Activated CD8-positive, alpha-beta memory T cell treated with anti-CD3 and anti-CD28 coated beads, Interleukin-2, amount 50 U/mL, for 24 hours (primary cell): ENCODE measurements around the gene WFDC12.
A peak's percentile ranks its signal among the peaks of the same experiment; 100 is the strongest.
"Not testable (repeated sequence)": the region's sequence is repeated elsewhere in the genome, so short reads cannot be mapped to it uniquely, and the experiment has no call there.

Source experiments
- DNase-seq: peaks from one replicate; pipeline ENCODE4 v3.0.0-alpha.2; 2020; ENCODE audit errors: extremely low read depth

Gene WFDC12, protein sequence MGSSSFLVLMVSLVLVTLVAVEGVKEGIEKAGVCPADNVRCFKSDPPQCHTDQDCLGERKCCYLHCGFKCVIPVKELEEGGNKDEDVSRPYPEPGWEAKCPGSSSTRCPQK

DNA sequence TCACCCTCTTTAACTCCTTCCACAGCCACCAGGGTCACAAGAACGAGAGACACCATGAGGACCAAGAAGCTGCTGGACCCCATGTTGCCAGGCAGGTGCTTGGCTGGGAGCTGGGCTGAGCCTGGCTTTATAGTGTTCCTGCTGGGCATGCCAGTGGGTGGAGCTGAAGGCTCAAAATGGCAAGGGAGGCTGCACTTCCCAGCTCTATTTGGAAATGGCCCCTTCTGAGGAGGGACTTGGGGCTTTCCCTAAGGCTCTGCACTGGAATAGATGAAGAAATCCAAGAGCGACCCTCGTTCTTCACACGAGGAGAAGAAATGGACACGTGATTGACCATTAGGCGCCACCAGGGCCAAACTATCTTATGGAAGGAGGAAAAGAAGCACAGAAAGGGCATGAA, at the start of gene WFDC12:
WFDC12 (minus strand) TSS at position 101 of the 400 bp plus-strand sequence; CDS start at position 83, 18 bp downstream.
- no peak for DNase-seq

DNA sequence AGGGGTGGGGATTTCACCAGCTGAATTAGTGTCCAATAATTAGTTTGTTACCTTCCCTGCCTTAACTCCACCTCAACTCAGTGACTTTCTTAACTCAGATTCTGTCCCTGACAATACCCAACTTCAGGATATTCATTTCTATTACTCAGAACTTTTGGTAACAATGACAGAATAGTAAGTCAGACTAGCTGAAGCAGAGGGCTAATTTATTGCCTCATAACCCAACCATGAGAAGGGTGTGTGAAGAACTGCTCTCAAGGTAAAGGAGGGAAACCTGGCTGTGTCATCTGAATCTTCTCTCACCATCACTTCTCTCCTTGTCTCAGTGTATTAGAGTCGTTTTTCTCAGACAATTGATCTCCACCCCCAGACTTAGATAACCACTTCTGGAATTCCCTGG, 49.3 kb upstream of the WFDC12 start:
- DNase-seq = no peak

DNA sequence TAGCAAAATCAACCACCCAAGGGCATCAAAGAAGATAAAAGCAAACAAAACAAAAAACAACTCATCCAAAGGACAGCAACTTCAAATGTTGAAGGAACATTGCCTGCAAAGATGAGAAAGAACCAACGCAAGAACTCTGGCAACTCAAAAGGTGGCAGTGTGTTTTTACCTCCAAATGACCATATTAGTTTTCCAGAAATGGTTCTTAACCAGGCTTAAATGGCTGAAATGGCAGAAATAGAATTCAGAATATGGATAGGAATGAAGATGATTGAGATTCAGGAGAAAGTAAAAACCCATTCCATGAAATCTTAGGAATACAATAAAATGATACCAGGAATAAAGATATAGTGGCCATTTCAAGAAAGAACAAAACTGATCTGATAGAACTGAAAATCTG, 40.6 kb upstream of the WFDC12 start:
- DNase-seq = no peak

DNA sequence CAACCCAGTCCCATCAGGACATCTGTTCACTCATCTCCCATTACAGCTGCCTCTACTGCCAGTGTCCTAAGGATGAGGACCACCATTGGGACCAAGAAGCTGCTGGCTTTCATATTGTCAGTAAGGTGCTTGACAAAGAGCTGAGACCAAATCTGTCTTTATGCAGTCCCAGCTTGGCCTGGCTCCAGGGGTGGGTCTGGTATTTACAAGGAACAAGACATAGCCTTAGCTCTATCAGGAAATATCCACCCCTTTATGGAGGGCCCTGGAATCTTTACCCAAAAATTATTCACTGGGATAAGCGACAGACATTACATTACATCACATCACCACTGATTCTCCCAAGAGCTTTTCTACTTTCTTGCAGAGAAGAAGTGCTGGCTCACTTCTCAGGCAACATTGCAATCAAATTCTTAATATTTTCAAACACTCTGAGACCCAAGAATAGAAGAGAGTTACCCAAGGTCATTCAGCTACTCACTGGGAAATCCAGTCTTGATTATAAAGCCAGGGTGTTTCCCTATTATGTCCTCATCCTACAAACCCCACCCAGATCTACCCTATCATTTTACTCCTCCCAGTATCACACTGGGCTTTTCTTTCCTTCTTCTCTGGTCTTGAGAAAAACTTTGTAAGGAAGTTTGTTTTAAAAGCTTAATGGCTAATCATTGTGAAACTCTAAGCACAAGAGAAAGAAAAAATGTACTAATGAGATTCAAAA, 39.0 kb upstream of the WFDC12 start:
- no peak for DNase-seq

DNA sequence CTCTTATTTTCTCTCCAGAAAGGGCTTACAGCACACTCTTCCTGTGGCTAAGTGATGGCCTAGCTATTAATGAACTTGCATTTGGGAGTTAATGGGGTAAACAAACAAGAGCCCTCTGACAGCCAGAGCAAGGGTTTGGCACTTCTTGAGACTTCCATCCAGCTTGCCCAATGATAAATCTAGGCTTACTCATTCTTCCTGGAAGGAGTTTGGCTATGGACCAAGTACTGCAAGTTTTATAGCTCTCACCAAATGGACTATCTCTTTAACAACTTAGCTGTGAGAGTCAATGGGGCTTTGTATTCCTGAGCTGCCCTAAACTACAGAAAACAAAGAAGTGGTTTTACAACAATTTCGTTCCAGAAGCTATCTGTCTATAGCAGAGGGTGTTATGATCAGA, 33.7 kb upstream of the WFDC12 start:
- DNase-seq = no peak

DNA sequence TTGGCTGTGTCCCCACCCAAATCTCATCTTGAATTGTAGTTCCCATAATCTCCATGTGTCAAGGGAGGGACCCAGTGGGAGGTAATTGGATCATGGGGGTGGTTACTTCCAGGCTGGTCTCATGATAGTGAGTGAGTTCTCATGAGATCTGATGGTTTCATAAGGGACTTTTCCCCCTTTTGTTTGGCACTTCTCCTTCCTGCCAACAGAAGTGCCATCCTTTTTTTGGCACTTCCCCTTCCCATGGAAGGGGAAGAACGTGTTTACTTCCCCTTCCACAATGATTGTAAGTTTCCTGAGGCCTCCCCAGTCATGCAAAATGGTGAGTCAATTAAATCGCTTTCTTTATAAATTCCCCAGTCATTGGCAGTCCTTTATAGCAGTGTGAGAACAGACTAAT, 32.4 kb upstream of the WFDC12 start:
- no peak for DNase-seq

DNA sequence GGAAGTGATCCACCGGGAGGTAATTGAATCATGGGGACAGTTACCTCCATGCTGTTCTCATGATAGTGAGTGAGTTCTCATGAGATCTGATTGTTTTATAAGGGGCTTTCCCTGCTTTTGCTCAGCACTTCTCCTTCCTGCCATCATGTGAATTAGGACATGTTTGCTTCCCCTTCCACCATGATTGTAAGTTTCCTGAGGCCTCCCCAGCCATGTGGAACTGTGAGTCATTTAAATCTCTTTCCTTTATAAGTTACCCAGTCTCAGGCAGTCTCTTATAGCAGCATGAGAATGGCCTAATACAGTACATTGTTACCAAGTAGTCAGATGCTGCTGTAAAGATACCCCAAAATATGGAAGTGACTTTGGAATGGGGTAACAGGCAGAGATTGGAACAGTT, 30.5 kb upstream of the WFDC12 start:
- not testable (repeated sequence) for DNase-seq

GRCh38 chr20:45154183-45154582, 29.9 kb upstream of the WFDC12 start:
- no peak for DNase-seq

- DNase-seq = no peak
These were observed 29.5 kb upstream of the WFDC12 start for GRCh38 chr20:45153752-45154151.

- DNase-seq = no peak
These were observed 28.9 kb upstream of the WFDC12 start for GRCh38 chr20:45153147-45153546.

- DNase-seq = no peak
These were observed 28.1 kb upstream of the WFDC12 start for GRCh38 chr20:45152405-45152804.

DNA sequence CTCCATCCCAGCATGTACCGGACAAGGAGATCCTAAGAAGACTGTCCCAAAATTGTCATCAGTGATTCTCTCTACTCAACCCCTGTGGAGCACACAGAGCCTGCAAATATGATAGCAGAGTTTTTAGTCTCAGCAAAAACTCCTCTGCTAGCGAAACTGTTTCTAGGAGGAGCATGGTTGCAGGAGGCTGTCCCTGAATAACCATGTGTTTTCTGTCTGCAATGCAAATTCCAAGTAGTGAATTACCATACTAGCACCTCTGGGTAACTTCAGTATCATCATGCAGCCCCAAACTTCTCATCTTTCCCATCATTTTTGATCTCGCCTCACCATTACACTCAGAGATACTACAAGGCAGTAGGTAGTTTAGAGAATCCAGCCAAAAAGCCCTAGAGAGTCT, 24.8 kb upstream of the WFDC12 start:
- no peak for DNase-seq

DNA sequence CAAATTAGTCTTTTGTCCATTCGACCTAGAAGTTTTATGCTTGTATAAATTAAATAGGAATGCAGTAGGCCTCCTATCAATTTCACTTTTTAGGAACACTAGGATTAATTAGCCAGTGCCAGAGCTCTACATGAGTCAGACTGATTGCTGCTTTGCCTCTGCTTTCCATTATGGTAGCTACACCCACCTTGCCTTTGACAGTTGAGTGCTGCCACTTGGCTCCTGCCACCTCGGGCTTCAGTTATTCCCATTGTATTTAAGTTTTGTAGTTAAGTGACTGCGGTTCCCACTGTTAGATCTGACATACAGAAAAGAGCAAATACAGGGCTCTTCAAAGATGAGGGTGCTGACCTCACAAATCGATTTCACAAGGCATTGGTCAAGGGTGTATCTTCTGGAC, 16.6 kb upstream of the WFDC12 start:
- DNase-seq = no peak

GRCh38 chr20:45139733-45140375, 15.6 kb upstream of the WFDC12 start:
- DNase-seq = not testable (repeated sequence)

GRCh38 chr20:45138561-45139300, 14.5 kb upstream of the WFDC12 start:
- peak; percentile 23 for DNase-seq

GRCh38 chr20:45136911-45137310, 12.6 kb upstream of the WFDC12 start:
- DNase-seq = no peak

- DNase-seq = no peak
These were observed 3.8 kb upstream of the WFDC12 start for GRCh38 chr20:45128099-45128498.

DNA sequence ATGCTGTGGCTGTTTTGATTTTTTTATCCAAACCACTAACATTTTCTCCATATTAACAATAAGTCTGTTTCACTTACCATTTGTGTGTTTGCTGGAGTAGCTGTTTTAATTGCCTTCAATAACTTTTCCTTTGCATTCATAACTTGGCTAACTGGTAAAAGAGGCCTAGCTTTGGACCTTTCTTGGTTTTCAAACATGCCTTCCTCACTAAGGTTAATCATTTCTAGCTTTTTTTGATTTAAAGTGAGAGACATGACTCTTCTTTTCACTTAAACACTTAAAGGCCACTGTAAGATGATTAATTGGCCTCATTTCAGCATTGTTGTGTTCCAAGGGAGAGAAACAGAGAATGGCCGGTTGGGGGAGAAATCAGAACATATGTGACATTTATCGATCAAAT, 2.9 kb downstream of the WFDC12 start:
- no peak for DNase-seq

GRCh38 chr20:45119556-45120266, 4.6 kb downstream of the WFDC12 start:
- DNase-seq = no peak

- DNase-seq = no peak
These were observed 6.2 kb downstream of the WFDC12 start for GRCh38 chr20:45118028-45118427.

DNA sequence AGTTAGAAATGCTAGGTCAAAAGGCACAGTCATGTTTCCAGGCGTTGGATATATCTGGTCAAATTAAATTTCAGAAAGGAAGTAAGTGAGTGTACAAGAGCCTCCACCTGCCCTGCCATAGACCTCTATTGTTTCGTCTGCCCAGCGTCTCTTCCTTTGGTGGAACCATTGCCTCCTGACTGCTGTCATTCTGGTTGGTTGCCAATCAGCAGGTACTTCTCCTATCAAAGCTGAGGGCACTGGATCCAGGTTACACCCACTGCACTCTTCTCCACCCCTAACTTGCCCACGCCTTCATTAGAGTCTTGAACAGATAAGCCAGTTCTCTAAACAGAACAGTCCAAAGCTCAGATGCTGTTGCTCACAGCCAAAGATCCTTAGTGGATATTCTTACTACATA, 6.7 kb downstream of the WFDC12 start:
- no peak for DNase-seq

DNA sequence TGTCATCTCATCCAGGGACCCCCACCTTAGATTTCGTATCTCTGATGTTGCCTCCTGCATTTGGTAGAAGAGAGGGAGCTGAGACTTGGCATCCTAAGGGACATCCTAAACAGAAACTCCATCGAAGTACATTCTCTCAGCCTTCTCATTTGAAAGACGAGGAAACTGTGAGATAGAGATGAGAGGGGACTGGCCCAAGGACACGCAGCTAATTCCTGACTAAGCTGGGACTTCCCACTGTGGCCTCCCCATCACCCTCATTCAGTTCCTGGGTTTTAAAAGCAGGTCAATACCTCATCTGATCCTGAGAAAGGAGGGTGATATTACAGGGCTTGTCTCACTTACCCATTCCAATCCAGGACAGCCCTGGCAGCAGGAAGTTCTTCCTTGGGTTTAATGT, 8.4 kb downstream of the WFDC12 start:
- DNase-seq = no peak
